H1 (cell line): ENCODE measurements around the gene SCAF11. TPM values are rescaled to one million over a fixed set of nuclear protein-coding genes. Genes with fewer than 3 reads are reported as not detected.

Source experiments
- BACH1 ChIP-seq: IDR thresholded peaks from 2 replicates; pipeline ENCODE4 v1.6.1; 2012; ENCODE audit warnings: low read length, improper control_type of control experiment
- BCL11A ChIP-seq, 2 experiments: IDR thresholded peaks; one replicate each; pipeline ENCODE4 v1.6.1; 2011; ENCODE audit warnings: low read depth in 2 of 2, low read length in 2 of 2, mild to moderate bottlenecking in 2 of 2
- JUN ChIP-seq: IDR thresholded peaks from 2 replicates; pipeline ENCODE4 v1.6.1; 2011; ENCODE audit warnings: low read depth, mild to moderate bottlenecking, improper control_type of control experiment, low read length
- POLR2A ChIP-seq, 2 experiments: IDR thresholded peaks; 1 replicate in 1 of 2; 2 replicates in 1 of 2; pipeline ENCODE4 v1.6.1; 2011; ENCODE audit warnings: low read depth in 2 of 2, low read length in 2 of 2, mild to moderate bottlenecking in 2 of 2; ENCODE audit errors: control extremely low read depth in 1 of 2
- RNF2 ChIP-seq: fragments of 200-900, 300-1000 bp; sonication (generic); IDR thresholded peaks from 2 replicates; pipeline ENCODE4 v1.7.1; 2016; ENCODE audit warnings: borderline replicate concordance, low read depth, mild to moderate bottlenecking, antibody characterized with exemption, low read length; ENCODE audit not compliant: poor library complexity, severe bottlenecking; ENCODE audit errors: missing control alignments
- TCF12 ChIP-seq: IDR thresholded peaks from 2 replicates; pipeline ENCODE4 v1.6.1; 2011; ENCODE audit warnings: low read depth, mild to moderate bottlenecking, low read length
- ZNF274 ChIP-seq: IDR thresholded peaks from 2 replicates; pipeline ENCODE4 v1.7.0; 2012; ENCODE audit warnings: low read length, borderline replicate concordance; ENCODE audit errors: extremely low read depth
- polyA plus RNA-seq, 7 experiments: library from polyadenylated mRNA; depleted of rRNA in 3 of 7; stranded (reverse) in 5 of 7; unstranded in 2 of 7; fragments of >200 nt in 5 of 7; fragments of 200-250 nt in 2 of 7; gene quantifications; 1 replicate in 5 of 7; 2 replicates in 1 of 7; 4 replicates in 1 of 7; pipeline versions ENCODE4 v1.2.1 to v1.2.3, GENCODE V29; 2011 to 2013; ENCODE audit warnings: missing spikeins in 2 of 7, mixed read lengths in 2 of 7
- total RNA-seq: library from RNA; stranded (reverse); fragmentation: NEBNext Ultra II Directional; extraction: Animal tissue kit (Norgen Biotek cat#: 25700); gene quantifications from 2 replicates; pipeline ENCODE4 v1.2.1, GENCODE V29; 2021

Gene SCAF11
- total and polyA plus RNA-seq, 2 of the 8 experiments (the other 6 are each of a cell fraction or from before 2014, with no cell fraction given): 15.1 to 77.8 TPM

- no peak for TF ChIP-seq POLR2A (IDR thresholded peaks at IDR 0.05; ENCODE audit: control extremely low read depth in 1 of 2, low read depth in 2 of 2, low read length in 2 of 2)
- no peak for TF ChIP-seq BACH1
- TF ChIP-seq RNF2: no peak
- no peak for TF ChIP-seq TCF12
- TF ChIP-seq JUN: no peak
- TF ChIP-seq ZNF274: no peak
- no peak for TF ChIP-seq BCL11A (IDR thresholded peaks at IDR 0.05; ENCODE audit: low read depth in 2 of 2, low read length in 2 of 2)
- TF ChIP-seq, all 59 proteins: peak for 0
Measured at GRCh38 chr12:45944771-45945170, 45.6 kb downstream of the SCAF11 start (continued).
